ENCODE data around the gene FALEC.
A peak's percentile ranks its signal among the peaks of the same experiment; 100 is the strongest.

Gene FALEC

DNA sequence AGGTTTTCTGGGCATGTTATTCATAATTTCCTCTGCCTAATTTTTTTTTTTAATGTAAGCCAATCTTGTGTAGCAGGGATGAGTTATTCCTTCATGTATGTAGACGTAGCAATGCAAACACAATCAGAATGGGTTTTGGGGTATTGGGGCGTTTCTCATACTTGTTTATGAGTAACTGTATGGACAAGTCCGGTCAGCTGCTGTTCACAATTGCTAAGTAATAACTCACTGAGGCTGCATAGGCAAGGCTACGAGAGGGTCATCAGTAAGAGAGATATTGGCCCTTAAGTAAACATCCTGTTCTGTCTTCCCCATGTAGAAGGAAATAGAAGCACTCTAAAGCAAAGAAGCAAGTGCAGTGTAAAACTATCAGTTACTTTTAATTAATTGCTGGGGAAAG lies 37.8 kb upstream of the FALEC start (continued):
- TF ChIP-seq TSHZ2 (CRISPR knock-in tag; IDR thresholded peaks at IDR 0.05) (no peak), PPARA (CRISPR knock-in tag; IDR thresholded peaks at IDR 0.05; ENCODE audit: borderline replicate concordance) (no peak), ZFP3 (CRISPR knock-in tag; IDR thresholded peaks at IDR 0.05) (no peak)

- no peak for TF ChIP-seq ZFP3 (CRISPR knock-in tag; IDR thresholded peaks at IDR 0.05)
- no peak for TF ChIP-seq TOX (CRISPR knock-in tag; IDR thresholded peaks at IDR 0.05; ENCODE audit: borderline replicate concordance)
- TF ChIP-seq ZNF565 (CRISPR knock-in tag; conservative IDR thresholded peaks at IDR 0.05; ENCODE audit: low read depth): no peak
- TF ChIP-seq CSRNP3 (CRISPR knock-in tag; IDR thresholded peaks at IDR 0.05): no peak
- no peak for TF ChIP-seq GLIS3 (CRISPR knock-in tag; IDR thresholded peaks at IDR 0.05)
- no peak for TF ChIP-seq RARB (CRISPR knock-in tag; IDR thresholded peaks at IDR 0.05)
- TF ChIP-seq OSR1 (CRISPR knock-in tag; IDR thresholded peaks at IDR 0.05): no peak
- no peak for TF ChIP-seq PPARA (CRISPR knock-in tag; IDR thresholded peaks at IDR 0.05; ENCODE audit: borderline replicate concordance)
- no peak for TF ChIP-seq ESRRG (CRISPR knock-in tag; IDR thresholded peaks at IDR 0.05)
- TF ChIP-seq, protein P1, sequence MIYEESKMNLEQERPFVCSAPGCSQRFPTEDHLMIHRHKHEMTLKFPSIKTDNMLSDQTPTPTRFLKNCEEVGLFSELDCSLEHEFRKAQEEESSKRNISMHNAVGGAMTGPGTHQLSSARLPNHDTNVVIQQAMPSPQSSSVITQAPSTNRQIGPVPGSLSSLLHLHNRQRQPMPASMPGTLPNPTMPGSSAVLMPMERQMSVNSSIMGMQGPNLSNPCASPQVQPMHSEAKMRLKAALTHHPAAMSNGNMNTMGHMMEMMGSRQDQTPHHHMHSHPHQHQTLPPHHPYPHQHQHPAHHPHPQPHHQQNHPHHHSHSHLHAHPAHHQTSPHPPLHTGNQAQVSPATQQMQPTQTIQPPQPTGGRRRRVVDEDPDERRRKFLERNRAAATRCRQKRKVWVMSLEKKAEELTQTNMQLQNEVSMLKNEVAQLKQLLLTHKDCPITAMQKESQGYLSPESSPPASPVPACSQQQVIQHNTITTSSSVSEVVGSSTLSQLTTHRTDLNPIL (CRISPR knock-in tag; IDR thresholded peaks at IDR 0.05; ENCODE audit: low read depth): no peak
- no peak for TF ChIP-seq ZNF70 (CRISPR knock-in tag; IDR thresholded peaks at IDR 0.05)
- ATAC-seq: no peak
Measured at GRCh38 chr1:150479370-150479769, 36.2 kb upstream of the FALEC start.

DNA sequence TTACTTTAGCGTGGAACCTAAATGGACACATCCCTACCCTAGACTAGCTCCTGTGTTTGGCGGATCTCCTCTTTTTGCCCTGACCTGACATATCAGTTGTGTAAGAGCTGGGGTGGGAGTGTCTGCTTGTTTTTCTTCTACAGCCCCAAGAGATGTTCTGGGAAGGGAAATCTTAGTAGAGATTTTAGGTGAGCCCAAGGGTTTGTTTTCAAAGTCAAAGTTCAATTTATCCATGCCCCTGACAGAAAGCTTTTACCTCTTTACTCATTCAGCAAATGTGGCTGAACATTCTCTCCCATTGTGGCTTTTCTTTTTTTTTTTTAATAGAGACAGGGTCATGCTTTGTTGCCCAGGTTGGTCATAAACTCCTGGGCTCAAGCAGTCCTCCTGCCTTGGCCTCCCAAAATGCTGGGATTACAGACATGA lies 35.6 kb upstream of the FALEC start:
- TF ChIP-seq ZNF8 (CRISPR knock-in tag; IDR thresholded peaks at IDR 0.05) (no peak), OSR1 (CRISPR knock-in tag; IDR thresholded peaks at IDR 0.05) (no peak), ZNF70 (CRISPR knock-in tag; IDR thresholded peaks at IDR 0.05) (no peak)
- no peak for ATAC-seq

DNA sequence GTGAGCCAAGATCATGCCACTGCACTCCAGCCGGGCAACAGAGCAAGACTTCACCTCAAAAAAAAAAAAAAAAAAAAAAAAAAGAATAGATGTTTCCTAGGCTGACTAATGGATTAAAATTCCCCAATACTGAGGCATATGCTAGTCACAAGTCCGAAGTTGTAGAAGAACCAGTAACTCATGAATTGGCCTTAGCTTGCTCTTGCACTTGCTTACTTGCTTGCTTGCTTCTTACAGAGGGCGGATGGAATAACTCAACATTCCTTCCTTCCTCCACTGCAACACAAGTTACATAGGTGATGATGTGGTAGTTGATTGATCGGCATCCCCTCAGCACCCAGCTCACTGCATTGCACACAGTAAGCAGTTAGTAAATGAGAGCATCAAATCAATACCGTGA lies 31.1 kb upstream of the FALEC start:
- TF ChIP-seq, protein P2, sequence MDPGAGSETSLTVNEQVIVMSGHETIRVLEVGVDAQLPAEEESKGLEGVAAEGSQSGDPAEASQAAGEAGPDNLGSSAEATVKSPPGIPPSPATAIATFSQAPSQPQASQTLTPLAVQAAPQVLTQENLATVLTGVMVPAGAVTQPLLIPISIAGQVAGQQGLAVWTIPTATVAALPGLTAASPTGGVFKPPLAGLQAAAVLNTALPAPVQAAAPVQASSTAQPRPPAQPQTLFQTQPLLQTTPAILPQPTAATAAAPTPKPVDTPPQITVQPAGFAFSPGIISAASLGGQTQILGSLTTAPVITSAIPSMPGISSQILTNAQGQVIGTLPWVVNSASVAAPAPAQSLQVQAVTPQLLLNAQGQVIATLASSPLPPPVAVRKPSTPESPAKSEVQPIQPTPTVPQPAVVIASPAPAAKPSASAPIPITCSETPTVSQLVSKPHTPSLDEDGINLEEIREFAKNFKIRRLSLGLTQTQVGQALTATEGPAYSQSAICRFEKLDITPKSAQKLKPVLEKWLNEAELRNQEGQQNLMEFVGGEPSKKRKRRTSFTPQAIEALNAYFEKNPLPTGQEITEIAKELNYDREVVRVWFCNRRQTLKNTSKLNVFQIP (CRISPR knock-in tag; IDR thresholded peaks at IDR 0.05; ENCODE audit: borderline replicate concordance, low read depth): no peak
- TF ChIP-seq RARB (CRISPR knock-in tag; IDR thresholded peaks at IDR 0.05): no peak
- TF ChIP-seq GLIS3 (CRISPR knock-in tag; IDR thresholded peaks at IDR 0.05): no peak
- TF ChIP-seq BACH2 (CRISPR knock-in tag; IDR thresholded peaks at IDR 0.05; ENCODE audit: borderline replicate concordance): no peak
- no peak for TF ChIP-seq ZNF8 (CRISPR knock-in tag; IDR thresholded peaks at IDR 0.05)
- no peak for TF ChIP-seq CSDC2 (CRISPR knock-in tag; IDR thresholded peaks at IDR 0.05)
- no peak for TF ChIP-seq SNAI2 (CRISPR knock-in tag; IDR thresholded peaks at IDR 0.05)
- no peak for TF ChIP-seq TOX (CRISPR knock-in tag; IDR thresholded peaks at IDR 0.05; ENCODE audit: borderline replicate concordance)
- no peak for TF ChIP-seq ZFP3 (CRISPR knock-in tag; IDR thresholded peaks at IDR 0.05)
- no peak for TF ChIP-seq TCF4 (CRISPR knock-in tag; IDR thresholded peaks at IDR 0.05; ENCODE audit: borderline replicate concordance)
- TF ChIP-seq ISL1 (CRISPR knock-in tag; IDR thresholded peaks at IDR 0.05): no peak
- TF ChIP-seq TSHZ2 (CRISPR knock-in tag; IDR thresholded peaks at IDR 0.05): no peak
- no peak for TF ChIP-seq ARNTL (CRISPR knock-in tag; IDR thresholded peaks at IDR 0.05; ENCODE audit: borderline replicate concordance, low read depth)
- no peak for TF ChIP-seq CSRNP3 (CRISPR knock-in tag; IDR thresholded peaks at IDR 0.05)
- TF ChIP-seq ESRRG (CRISPR knock-in tag; IDR thresholded peaks at IDR 0.05): no peak
- no peak for TF ChIP-seq PPARA (CRISPR knock-in tag; IDR thresholded peaks at IDR 0.05; ENCODE audit: borderline replicate concordance)
- no peak for TF ChIP-seq PATZ1 (CRISPR knock-in tag; IDR thresholded peaks at IDR 0.05; ENCODE audit: borderline replicate concordance)
- TF ChIP-seq OSR1 (CRISPR knock-in tag; IDR thresholded peaks at IDR 0.05): no peak
- ATAC-seq: peak; percentile 10; the same call in 2 of the 3 replicates
